Right atrium auricular region (tissue), 2 donors: ENCODE data around the gene ENPEP. TPM values are rescaled to one million over a fixed set of nuclear protein-coding genes. Genes with fewer than 3 reads are reported as not detected.

Experiments
- DNase-seq: peaks from one replicate; pipeline ENCODE4 v3.0.0-alpha.2; 2019; ENCODE audit warnings: low spot score
- H3K27ac ChIP-seq, 2 donors: fragments of 200-600 bp; sonication (generic); 1 replicate in 1 of 2; 2 replicates in 1 of 2; pipeline ENCODE4 v1.5.1; 2016 to 2019
- H3K27me3 ChIP-seq, 2 donors: fragments of 200-600 bp; sonication (generic); one replicate each; pipeline versions ENCODE4 v1.5.1 to v1.6.0; 2017 to 2019
- H3K36me3 ChIP-seq: fragments of 200-600 bp; sonication (generic); one replicate; pipeline ENCODE4 v1.5.1; 2016
- H3K4me1 ChIP-seq, 2 donors: fragments of 200-600 bp; sonication (generic); one replicate each; pipeline versions ENCODE4 v1.5.1 to v1.6.0; 2017 to 2019
- H3K4me3 ChIP-seq, 2 donors: fragments of 200-600 bp; sonication (generic); 1 replicate in 1 of 2; 2 replicates in 1 of 2; pipeline ENCODE4 v1.5.1; 2017 to 2019; ENCODE audit warnings: mild to moderate bottlenecking in 1 of 2, moderate library complexity in 1 of 2
- H3K9me3 ChIP-seq, 2 donors: fragments of 200-600 bp; sonication (generic); one replicate each; pipeline ENCODE4 v1.5.1; 2019
- CTCF ChIP-seq, 2 donors: fragments of 200-600 bp; sonication (generic); IDR thresholded peaks; one replicate each; pipeline ENCODE4 v1.5.1; 2019; ENCODE audit warnings: antibody characterized with exemption in 2 of 2
- total RNA-seq, 2 donors: library from RNA; depleted of rRNA; stranded (reverse); fragments of >200 nt; gene quantifications; one replicate each; pipeline ENCODE4 v1.1.0, GENCODE V29; 2016

Gene ENPEP
- total RNA-seq, 2 donors from 2014 or later = 3.3 to 3.5 TPM

GRCh38 chr4:110505440-110505839 is 29.5 kb downstream of the ENPEP start:
- H3K4me1 ChIP-seq = peaks cover 0 to 11% of the 10 kb centered on the region in 2 donors
- H3K27ac ChIP-seq = no peak overlapping the region
- TF ChIP-seq CTCF (IDR thresholded peaks at IDR 0.05) = no peak
- H3K36me3 ChIP-seq = no peaks in the 10 kb centered on the region
- H3K27me3 ChIP-seq = no peaks in the 10 kb centered on the region
- peaks cover 0 to 4% of the 10 kb centered on the region in 2 donors for H3K9me3 ChIP-seq
- no peak overlapping the region for H3K4me3 ChIP-seq
- DNase-seq = no peak

- peak; percentile 13 to 51 for TF ChIP-seq CTCF (IDR thresholded peaks at IDR 0.05)
- no peaks in the 10 kb centered on the region for H3K36me3 ChIP-seq
- H3K27ac ChIP-seq = no peak overlapping the region
- no peaks in the 10 kb centered on the region for H3K9me3 ChIP-seq
- no peak for DNase-seq
- H3K4me1 ChIP-seq = peaks cover 0 to 2% of the 10 kb centered on the region in 2 donors
- no peak overlapping the region for H3K4me3 ChIP-seq
- H3K27me3 ChIP-seq = no peaks in the 10 kb centered on the region
Measured at GRCh38 chr4:110508827-110509710, 33.1 kb downstream of the ENPEP start.

GRCh38 chr4:110510277-110510676 is 34.3 kb downstream of the ENPEP start:
- Histone ChIP-seq H3K36me3 (no peaks in the 10 kb centered on the region), H3K27ac (no peak overlapping the region), H3K4me1 (no peaks in the 10 kb centered on the region), H3K27me3 (no peaks in the 10 kb centered on the region), H3K9me3 (no peaks in the 10 kb centered on the region), H3K4me3 (no peak overlapping the region)
- no peak for TF ChIP-seq CTCF (IDR thresholded peaks at IDR 0.05)
- no peak for DNase-seq

GRCh38 chr4:110510955-110511544 is 35.1 kb downstream of the ENPEP start:
- no peak overlapping the region for H3K4me3 ChIP-seq
- H3K4me1 ChIP-seq = no peaks in the 10 kb centered on the region
- no peaks in the 10 kb centered on the region for H3K36me3 ChIP-seq
- H3K27me3 ChIP-seq = no peaks in the 10 kb centered on the region
- DNase-seq = no peak
- H3K27ac ChIP-seq = no peak overlapping the region
- TF ChIP-seq CTCF (IDR thresholded peaks at IDR 0.05) = peak; percentile 48 to 79
- no peaks in the 10 kb centered on the region for H3K9me3 ChIP-seq

GRCh38 chr4:110512901-110513300 is 36.9 kb downstream of the ENPEP start:
- no peaks in the 10 kb centered on the region for H3K36me3 ChIP-seq
- TF ChIP-seq CTCF (IDR thresholded peaks at IDR 0.05) = no peak
- no peak overlapping the region for H3K4me3 ChIP-seq
- no peaks in the 10 kb centered on the region for H3K4me1 ChIP-seq
- no peaks in the 10 kb centered on the region for H3K9me3 ChIP-seq
- no peak for DNase-seq
- H3K27ac ChIP-seq = no peak overlapping the region
- H3K27me3 ChIP-seq = no peaks in the 10 kb centered on the region
